Hepatocyte (in vitro differentiated cells): ENCODE data around the gene PTPRM.

Experiments
- CTCF ChIP-seq: fragments of 200-600 bp; sonication (generic); IDR thresholded peaks from 2 replicates; pipeline ENCODE4 v1.5.1; 2016; ENCODE audit warnings: antibody characterized with exemption, mild to moderate bottlenecking; ENCODE audit not compliant: poor library complexity
- EZH2 ChIP-seq: fragments of 200-600 bp; sonication (generic); IDR thresholded peaks from 2 replicates; pipeline ENCODE4 v1.6.1; 2016; ENCODE audit warnings: antibody characterized with exemption, mild to moderate bottlenecking, borderline replicate concordance

GRCh38 chr18:7815787-7816186 is 248.7 kb downstream of the PTPRM start:
- TF ChIP-seq CTCF (no peak), EZH2 (no peak)
